GM12801 (cell line): ENCODE data around the gene ATP13A2.

Source experiments
- TF ChIP-seq, protein P1 (sequence below): IDR thresholded peaks from one replicate; pipeline ENCODE4 v1.5.1; 2011; ENCODE audit warnings: control low read depth; ENCODE audit not compliant: insufficient read length; ENCODE audit errors: extremely low read depth

ATP13A2 gene, protein sequence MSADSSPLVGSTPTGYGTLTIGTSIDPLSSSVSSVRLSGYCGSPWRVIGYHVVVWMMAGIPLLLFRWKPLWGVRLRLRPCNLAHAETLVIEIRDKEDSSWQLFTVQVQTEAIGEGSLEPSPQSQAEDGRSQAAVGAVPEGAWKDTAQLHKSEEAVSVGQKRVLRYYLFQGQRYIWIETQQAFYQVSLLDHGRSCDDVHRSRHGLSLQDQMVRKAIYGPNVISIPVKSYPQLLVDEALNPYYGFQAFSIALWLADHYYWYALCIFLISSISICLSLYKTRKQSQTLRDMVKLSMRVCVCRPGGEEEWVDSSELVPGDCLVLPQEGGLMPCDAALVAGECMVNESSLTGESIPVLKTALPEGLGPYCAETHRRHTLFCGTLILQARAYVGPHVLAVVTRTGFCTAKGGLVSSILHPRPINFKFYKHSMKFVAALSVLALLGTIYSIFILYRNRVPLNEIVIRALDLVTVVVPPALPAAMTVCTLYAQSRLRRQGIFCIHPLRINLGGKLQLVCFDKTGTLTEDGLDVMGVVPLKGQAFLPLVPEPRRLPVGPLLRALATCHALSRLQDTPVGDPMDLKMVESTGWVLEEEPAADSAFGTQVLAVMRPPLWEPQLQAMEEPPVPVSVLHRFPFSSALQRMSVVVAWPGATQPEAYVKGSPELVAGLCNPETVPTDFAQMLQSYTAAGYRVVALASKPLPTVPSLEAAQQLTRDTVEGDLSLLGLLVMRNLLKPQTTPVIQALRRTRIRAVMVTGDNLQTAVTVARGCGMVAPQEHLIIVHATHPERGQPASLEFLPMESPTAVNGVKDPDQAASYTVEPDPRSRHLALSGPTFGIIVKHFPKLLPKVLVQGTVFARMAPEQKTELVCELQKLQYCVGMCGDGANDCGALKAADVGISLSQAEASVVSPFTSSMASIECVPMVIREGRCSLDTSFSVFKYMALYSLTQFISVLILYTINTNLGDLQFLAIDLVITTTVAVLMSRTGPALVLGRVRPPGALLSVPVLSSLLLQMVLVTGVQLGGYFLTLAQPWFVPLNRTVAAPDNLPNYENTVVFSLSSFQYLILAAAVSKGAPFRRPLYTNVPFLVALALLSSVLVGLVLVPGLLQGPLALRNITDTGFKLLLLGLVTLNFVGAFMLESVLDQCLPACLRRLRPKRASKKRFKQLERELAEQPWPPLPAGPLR

DNA sequence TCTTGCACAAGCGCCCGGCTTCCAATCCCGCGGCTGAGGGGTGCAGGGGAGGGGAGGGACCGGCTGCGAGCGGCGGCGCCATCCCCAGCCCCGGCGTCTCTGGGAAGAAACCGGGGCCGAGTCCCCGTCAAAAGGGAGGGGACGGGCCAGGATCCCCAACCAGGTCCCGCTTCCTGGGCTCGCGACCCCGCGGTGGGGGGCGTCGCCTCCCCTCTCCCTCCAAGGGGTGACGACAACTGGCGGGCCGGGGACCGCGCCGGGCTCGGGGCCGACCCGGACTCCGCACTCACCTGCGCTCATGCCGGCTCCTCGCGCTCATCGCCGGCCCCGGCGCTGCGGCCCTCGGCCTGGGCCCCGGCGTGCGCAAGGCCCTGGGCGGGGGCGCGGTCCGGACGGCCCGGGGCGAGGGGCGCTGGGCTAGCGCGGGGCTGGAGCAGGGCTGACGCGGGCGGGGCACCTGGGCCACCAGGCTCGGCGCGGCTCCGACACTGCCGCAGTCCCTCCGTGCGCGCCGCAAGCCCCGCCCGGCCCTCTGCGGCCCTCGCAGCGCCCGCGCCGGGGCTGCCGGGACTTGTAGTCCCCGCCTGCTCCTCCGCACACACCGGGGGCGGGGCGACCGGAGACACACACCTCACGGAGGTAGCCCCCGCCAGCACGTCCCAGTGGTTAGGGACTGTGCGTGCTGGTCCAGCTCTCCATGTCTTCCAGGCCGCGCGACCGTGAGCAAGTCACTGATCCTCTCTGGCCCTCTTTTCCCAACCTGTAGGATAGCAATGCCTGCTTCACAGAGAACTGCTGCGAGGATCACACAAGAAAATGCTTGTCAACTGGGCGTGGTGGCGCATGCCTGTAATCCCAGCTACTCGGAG, at the start of gene ATP13A2:
ATP13A2 (minus strand) TSS at position 490 of the 869 bp plus-strand sequence; CDS start at position 300, 190 bp downstream.
- TF ChIP-seq, protein P1, sequence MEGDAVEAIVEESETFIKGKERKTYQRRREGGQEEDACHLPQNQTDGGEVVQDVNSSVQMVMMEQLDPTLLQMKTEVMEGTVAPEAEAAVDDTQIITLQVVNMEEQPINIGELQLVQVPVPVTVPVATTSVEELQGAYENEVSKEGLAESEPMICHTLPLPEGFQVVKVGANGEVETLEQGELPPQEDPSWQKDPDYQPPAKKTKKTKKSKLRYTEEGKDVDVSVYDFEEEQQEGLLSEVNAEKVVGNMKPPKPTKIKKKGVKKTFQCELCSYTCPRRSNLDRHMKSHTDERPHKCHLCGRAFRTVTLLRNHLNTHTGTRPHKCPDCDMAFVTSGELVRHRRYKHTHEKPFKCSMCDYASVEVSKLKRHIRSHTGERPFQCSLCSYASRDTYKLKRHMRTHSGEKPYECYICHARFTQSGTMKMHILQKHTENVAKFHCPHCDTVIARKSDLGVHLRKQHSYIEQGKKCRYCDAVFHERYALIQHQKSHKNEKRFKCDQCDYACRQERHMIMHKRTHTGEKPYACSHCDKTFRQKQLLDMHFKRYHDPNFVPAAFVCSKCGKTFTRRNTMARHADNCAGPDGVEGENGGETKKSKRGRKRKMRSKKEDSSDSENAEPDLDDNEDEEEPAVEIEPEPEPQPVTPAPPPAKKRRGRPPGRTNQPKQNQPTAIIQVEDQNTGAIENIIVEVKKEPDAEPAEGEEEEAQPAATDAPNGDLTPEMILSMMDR: no peak

DNA sequence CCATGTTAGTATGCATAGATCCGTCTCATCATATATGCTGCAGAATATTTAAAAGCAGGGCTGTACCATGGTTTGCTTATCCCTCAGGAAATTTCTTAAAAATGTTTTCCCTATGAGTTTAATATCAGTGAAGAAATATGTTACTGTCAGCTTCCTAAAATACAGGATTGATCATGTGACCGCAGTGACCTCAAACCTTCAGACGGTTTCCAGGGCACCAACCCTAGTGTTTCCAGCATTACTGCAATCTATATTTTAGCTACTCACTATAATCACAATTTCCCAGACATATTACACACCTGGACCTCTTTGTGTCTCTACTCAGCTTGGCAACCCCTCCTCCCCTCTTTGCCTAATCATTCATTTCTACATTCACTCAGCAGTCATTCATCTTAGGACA, 49.8 kb upstream of the ATP13A2 start:
- TF ChIP-seq, protein P1: no peak

DNA sequence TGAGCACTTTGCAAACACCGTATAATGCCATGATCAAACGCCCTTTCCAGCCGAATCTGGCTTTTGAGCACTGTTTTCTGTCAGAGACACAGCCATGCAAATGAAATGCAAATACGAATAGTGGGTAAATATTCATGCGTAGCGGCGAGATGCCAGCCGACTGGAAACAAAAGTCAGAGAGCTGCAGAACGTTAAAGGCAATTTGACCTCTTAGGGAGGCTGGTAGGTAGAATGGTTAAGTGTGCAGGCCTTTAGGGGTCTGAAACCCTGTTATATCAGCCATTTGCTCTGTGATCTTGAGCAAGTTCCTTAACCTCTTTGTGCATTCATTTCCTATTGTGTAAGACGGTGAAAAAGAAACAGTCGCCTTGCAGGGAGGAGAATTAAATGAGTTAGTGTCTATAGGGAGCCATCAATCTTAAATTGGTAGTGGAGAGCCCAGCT, 48.6 kb upstream of the ATP13A2 start:
- TF ChIP-seq, protein P1: no peak

DNA sequence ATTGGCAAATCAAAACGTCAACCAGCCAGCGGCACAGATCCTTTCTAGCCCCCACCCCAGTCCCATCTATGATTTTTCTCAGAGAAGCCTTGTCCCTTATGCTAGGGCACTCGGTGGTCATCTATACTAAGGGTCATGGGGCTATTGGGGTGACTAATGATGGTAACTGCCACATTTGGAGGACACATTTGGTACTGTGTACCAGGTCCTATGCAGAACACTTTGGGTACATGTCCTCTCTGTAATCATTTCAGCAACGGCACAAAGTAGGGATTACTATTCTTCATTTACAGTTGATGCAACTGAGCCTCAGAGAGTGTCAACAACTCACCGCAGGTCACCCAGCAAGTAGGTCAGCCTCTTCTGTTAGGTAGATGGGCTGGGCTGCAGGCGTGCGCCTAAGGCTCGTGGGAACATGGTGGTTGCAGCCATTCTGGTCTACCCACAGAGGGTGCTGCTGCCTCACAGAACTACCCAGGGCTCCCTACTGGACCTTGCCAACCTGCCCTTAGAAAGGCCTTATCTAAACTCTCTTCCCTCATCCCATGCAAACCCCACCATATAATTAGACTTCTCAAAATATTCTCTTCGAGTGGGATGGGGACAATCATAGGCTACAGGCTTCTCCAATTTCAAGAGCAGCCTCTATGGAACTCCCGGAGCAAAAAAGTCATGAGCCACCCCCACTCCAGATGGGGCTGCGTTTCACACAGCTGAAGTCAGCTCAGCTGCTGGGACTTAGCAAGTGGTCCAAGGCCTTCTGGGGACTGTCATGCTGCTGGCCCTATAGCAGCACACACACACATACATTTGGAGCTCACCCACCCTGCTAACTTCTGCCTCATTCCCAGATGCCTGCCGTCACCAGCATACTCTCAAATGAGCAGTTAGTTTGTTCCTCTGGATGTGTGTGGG, 47.9 kb upstream of the ATP13A2 start:
- TF ChIP-seq, protein P1: no peak

DNA sequence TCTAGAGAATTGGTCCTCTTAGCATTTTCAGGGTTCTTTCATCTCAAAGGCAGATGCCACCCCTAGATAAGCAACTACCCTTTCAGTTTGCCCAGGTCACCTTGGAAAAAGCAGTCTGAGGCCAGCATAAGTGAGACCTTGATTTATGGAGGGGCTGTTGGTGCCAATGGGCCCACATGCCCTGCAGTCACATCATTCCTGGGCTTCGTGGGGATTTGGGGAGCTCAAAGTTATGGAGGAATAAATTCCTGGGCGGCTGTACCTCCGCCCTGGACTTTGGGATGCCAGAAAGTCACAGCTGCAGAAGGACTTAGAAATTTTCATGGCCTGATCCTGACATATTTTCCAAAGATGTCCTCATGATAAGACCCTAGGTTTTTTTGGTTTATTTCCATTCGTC, 44.8 kb upstream of the ATP13A2 start:
- TF ChIP-seq, protein P1: no peak

DNA sequence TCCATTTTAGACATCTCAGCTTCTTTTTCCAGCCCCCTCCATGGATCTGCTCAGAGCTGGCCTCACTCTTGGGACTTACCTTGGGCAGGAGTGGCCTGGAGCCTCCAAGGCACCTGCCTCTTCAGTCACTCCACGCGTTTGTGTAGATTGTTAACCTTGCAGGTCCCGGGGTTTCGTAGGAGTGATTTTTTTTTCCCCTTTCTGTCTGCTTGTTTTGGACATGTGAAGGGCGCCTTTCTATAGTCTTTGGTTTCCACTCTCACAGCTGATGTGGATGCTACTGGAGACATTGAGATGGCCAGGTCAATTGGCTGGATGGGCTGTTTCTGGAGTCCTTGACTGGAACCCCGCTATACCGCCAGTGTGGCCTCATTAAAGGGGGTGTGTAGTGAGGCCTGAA, 44.1 kb upstream of the ATP13A2 start:
- TF ChIP-seq, protein P1: no peak
